Vagina (tissue), 2 donors: ENCODE results near the gene NLGN1.

Experiments used
- CTCF ChIP-seq, 3 experiments: fragments of 450-650 bp in 2 of 3; fragments of 200-600 bp in 1 of 3; sonication (generic) in 1 of 3; IDR thresholded peaks; one replicate each; pipeline ENCODE4 v1.5.1; 2017 to 2019; ENCODE audit warnings: antibody characterized with exemption in 3 of 3, mild to moderate bottlenecking in 2 of 3, moderate library complexity in 2 of 3
- POLR2A ChIP-seq, 2 donors: fragments of 450-650 bp; IDR thresholded peaks; one replicate each; pipeline ENCODE4 v1.6.1; 2017; ENCODE audit warnings: antibody characterized with exemption in 2 of 2, mild to moderate bottlenecking in 2 of 2, moderate library complexity in 2 of 2
- POLR2AphosphoS5 ChIP-seq, 2 donors: sonication (generic); formaldehyde crosslinking; IDR thresholded peaks; one replicate each; pipeline ENCODE4 v1.9.0; 2017; ENCODE audit warnings: antibody characterized with exemption in 2 of 2, mild to moderate bottlenecking in 2 of 2, low read depth in 1 of 2; ENCODE audit not compliant: insufficient read depth in 1 of 2

GRCh38 chr3:173875790-173876189 lies 478.2 kb downstream of the NLGN1 start:
- no peak for TF ChIP-seq CTCF (IDR thresholded peaks at IDR 0.05)
- no peak for TF ChIP-seq POLR2A (IDR thresholded peaks at IDR 0.05)
- TF ChIP-seq POLR2AphosphoS5 (IDR thresholded peaks at IDR 0.05; ENCODE audit: insufficient read depth in 1 of 2, low read depth in 1 of 2) = no peak
